DND-41 (cell line): Measurements from ENCODE around the gene ACAP1.

ENCODE experiments used
- EZH2 ChIP-seq: IDR thresholded peaks from 3 replicates; pipeline ENCODE4 v1.6.1; 2012; ENCODE audit warnings: borderline replicate concordance, low read depth, mild to moderate bottlenecking, moderate library complexity, low read length, inconsistent platforms; ENCODE audit not compliant: severe bottlenecking
- TF ChIP-seq, protein P1 (sequence below): IDR thresholded peaks from 2 replicates; pipeline ENCODE4 v1.5.1; 2012; ENCODE audit warnings: borderline replicate concordance, low read length, moderate library complexity, mild to moderate bottlenecking; ENCODE audit not compliant: poor library complexity, severe bottlenecking; ENCODE audit errors: extremely low read depth

DNA sequence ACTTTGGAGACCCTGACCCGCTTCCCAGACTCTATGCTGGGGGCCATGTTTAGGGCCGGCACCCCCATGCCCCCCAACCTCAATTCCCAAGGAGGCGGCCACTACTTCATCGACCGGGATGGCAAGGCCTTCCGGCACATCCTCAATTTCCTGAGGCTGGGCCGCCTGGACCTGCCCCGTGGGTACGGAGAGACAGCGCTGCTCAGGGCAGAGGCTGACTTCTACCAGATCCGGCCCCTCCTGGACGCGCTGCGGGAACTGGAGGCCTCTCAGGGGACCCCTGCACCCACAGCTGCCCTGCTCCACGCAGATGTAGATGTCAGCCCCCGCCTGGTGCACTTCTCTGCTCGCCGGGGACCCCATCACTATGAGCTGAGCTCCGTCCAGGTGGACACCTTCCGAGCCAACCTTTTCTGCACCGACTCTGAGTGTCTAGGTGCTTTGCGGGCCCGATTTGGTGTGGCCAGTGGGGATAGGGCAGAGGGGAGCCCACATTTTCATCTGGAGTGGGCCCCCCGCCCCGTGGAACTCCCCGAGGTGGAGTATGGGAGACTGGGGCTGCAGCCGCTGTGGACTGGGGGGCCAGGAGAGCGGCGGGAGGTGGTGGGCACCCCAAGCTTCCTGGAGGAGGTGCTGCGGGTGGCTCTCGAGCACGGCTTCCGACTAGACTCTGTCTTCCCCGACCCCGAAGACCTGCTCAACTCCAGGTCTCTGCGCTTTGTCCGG is 16.7 kb downstream of the ACAP1 start:
- TF ChIP-seq, protein P1, sequence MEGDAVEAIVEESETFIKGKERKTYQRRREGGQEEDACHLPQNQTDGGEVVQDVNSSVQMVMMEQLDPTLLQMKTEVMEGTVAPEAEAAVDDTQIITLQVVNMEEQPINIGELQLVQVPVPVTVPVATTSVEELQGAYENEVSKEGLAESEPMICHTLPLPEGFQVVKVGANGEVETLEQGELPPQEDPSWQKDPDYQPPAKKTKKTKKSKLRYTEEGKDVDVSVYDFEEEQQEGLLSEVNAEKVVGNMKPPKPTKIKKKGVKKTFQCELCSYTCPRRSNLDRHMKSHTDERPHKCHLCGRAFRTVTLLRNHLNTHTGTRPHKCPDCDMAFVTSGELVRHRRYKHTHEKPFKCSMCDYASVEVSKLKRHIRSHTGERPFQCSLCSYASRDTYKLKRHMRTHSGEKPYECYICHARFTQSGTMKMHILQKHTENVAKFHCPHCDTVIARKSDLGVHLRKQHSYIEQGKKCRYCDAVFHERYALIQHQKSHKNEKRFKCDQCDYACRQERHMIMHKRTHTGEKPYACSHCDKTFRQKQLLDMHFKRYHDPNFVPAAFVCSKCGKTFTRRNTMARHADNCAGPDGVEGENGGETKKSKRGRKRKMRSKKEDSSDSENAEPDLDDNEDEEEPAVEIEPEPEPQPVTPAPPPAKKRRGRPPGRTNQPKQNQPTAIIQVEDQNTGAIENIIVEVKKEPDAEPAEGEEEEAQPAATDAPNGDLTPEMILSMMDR: no peak
- TF ChIP-seq EZH2: no peak
